Liver (tissue), 9 donors: ENCODE data around the gene RAD50. TPM values are rescaled to one million over a fixed set of nuclear protein-coding genes. Genes with fewer than 3 reads are reported as not detected.

Source experiments
- DNase-seq: peaks from one replicate; pipeline ENCODE4 v3.0.0-alpha.2; 2017; ENCODE audit warnings: low spot score
- H3K27ac ChIP-seq, 2 donors: one replicate each; pipeline ENCODE4 v1.7.0; 2013; ENCODE audit warnings: inconsistent platforms in 2 of 2, low read length in 2 of 2, control low read depth in 1 of 2, low read depth in 1 of 2, mild to moderate bottlenecking in 1 of 2
- H3K27me3 ChIP-seq, 4 donors: one replicate each; pipeline versions ENCODE4 v1.6.1 to v1.7.0; 2013; ENCODE audit warnings: low read length in 3 of 4, inconsistent platforms in 1 of 4, mild to moderate bottlenecking in 1 of 4, moderate library complexity in 1 of 4; ENCODE audit not compliant: control insufficient read depth in 4 of 4, insufficient read depth in 4 of 4
- H3K36me3 ChIP-seq, 4 donors: one replicate each; pipeline versions ENCODE4 v1.6.1 to v1.7.0; 2013; ENCODE audit warnings: low read length in 3 of 4, mild to moderate bottlenecking in 3 of 4, low read depth in 1 of 4, moderate library complexity in 1 of 4; ENCODE audit not compliant: control insufficient read depth in 4 of 4, insufficient read depth in 3 of 4
- H3K4me1 ChIP-seq, 4 donors: one replicate each; pipeline versions ENCODE4 v1.6.1 to v1.7.0; 2013; ENCODE audit warnings: low read length in 3 of 4, mild to moderate bottlenecking in 3 of 4, moderate library complexity in 1 of 4; ENCODE audit not compliant: control insufficient read depth in 4 of 4, insufficient read depth in 4 of 4
- H3K4me3 ChIP-seq, 3 donors: one replicate each; pipeline versions ENCODE4 v1.6.1 to v1.7.0; 2013; ENCODE audit warnings: low read length in 3 of 3, control low read depth in 1 of 3, low read depth in 1 of 3, mild to moderate bottlenecking in 1 of 3
- H3K9ac ChIP-seq, 2 donors: one replicate each; pipeline ENCODE4 v1.7.0; 2013; ENCODE audit warnings: low read length in 2 of 2, mild to moderate bottlenecking in 2 of 2, moderate library complexity in 2 of 2, control low read depth in 1 of 2, low read depth in 1 of 2
- H3K9me3 ChIP-seq, 4 donors: one replicate each; pipeline versions ENCODE4 v1.6.1 to v1.7.0; 2013; ENCODE audit warnings: low read length in 3 of 4; ENCODE audit not compliant: control insufficient read depth in 4 of 4
- CTCF ChIP-seq: fragments of 150-350 bp; IDR thresholded peaks from 2 replicates; pipeline ENCODE4 v1.5.1; 2017; ENCODE audit warnings: improper control_type of control experiment, low read depth, low read length; ENCODE audit not compliant: missing input control
- FOXA2 ChIP-seq: IDR thresholded peaks from 2 replicates; pipeline ENCODE4 v1.6.1; 2016; ENCODE audit warnings: antibody characterized with exemption
- GABPA ChIP-seq, 2 donors: IDR thresholded peaks in 1 of 2; conservative IDR thresholded peaks in 1 of 2; 2 replicates each; pipeline ENCODE4 v1.6.1; 2016; ENCODE audit warnings: antibody characterized with exemption in 2 of 2, mild to moderate bottlenecking in 1 of 2, moderate library complexity in 1 of 2
- HNF4G ChIP-seq: IDR thresholded peaks from 2 replicates; pipeline ENCODE4 v1.6.1; 2016; ENCODE audit warnings: antibody characterized with exemption
- JUND ChIP-seq, 2 donors: IDR thresholded peaks; 2 replicates each; pipeline ENCODE4 v1.6.1; 2016; ENCODE audit warnings: antibody characterized with exemption in 2 of 2
- MAX ChIP-seq: IDR thresholded peaks from 2 replicates; pipeline ENCODE4 v1.6.1; 2016; ENCODE audit warnings: antibody characterized with exemption
- RAD21 ChIP-seq, 2 donors: IDR thresholded peaks; 2 replicates each; pipeline ENCODE4 v1.6.1; 2016; ENCODE audit warnings: antibody characterized with exemption in 2 of 2, mild to moderate bottlenecking in 2 of 2
- TAF1 ChIP-seq: conservative IDR thresholded peaks from 2 replicates; pipeline ENCODE4 v1.6.1; 2016; ENCODE audit warnings: antibody characterized with exemption, mild to moderate bottlenecking
- YY1 ChIP-seq: IDR thresholded peaks from 2 replicates; pipeline ENCODE4 v1.6.1; 2016; ENCODE audit warnings: antibody characterized with exemption, mild to moderate bottlenecking
- ZBTB33 ChIP-seq: IDR thresholded peaks from 2 replicates; pipeline ENCODE4 v1.6.1; 2016; ENCODE audit warnings: antibody characterized with exemption
- WGBS: extraction: QIAGEN DNeasy Blood & Tissue Kit; methylation state at CpG from one replicate; pipeline ENCODE4 v1.1.7; 2013; 5-methylcytosine and 5-hydroxymethylcytosine counted together
- polyA plus RNA-seq, 2 donors: library from polyadenylated mRNA; stranded (reverse) in 1 of 2; unstranded in 1 of 2; fragments of 200-250 nt in 1 of 2; fragments of >200 nt in 1 of 2; fragmentation: Nextera tagmentation in 1 of 2; extraction: Ambion mirVana in 1 of 2; gene quantifications; one replicate each; pipeline versions ENCODE4 v1.2.1 to v1.2.3, GENCODE V29; 2013 to 2015
- total RNA-seq, 2 donors: library from RNA; depleted of rRNA; stranded (reverse); fragments of >200 nt; gene quantifications; one replicate each; pipeline ENCODE4 v1.2.3, GENCODE V29; 2014
- TF ChIP-seq, protein P1 (sequence below): IDR thresholded peaks from 2 replicates; pipeline ENCODE4 v1.6.1; 2016; ENCODE audit warnings: antibody characterized with exemption
- TF ChIP-seq, protein P2 (sequence below): IDR thresholded peaks from 2 replicates; pipeline ENCODE4 v1.6.1; 2016; ENCODE audit warnings: antibody characterized with exemption, mild to moderate bottlenecking
- donor health status: healthy.
- donor health status: healthy.
- donor health status: healthy.
- donor health status: healthy.
- donor health status: healthy.

The RAD50 gene
- total and polyA plus RNA-seq, 4 donors, result 6.1 to 18.7 (median 14.9) TPM

- H3K9ac ChIP-seq, result no peak within 1 kb of the TSS
- H3K9me3 ChIP-seq, result no peaks in the 10 kb centered on the region
- peaks cover 0 to 12% (median 6%) of the 10 kb centered on the region in 4 donors for H3K4me1 ChIP-seq
- H3K27ac ChIP-seq, result no peak within 1 kb of the TSS
- H3K36me3 ChIP-seq, result no peaks in the 10 kb centered on the region
- no peak within 1 kb of the TSS for H3K4me3 ChIP-seq
- no peak for TF ChIP-seq RAD21 (IDR thresholded peaks at IDR 0.05)
- TF ChIP-seq CTCF, result no peak
- TF ChIP-seq, protein P1, sequence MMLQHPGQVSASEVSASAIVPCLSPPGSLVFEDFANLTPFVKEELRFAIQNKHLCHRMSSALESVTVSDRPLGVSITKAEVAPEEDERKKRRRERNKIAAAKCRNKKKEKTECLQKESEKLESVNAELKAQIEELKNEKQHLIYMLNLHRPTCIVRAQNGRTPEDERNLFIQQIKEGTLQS, result no peak
- TF ChIP-seq YY1, result no peak
- TF ChIP-seq FOXA2, result no peak
- no peak for TF ChIP-seq GABPA (IDR thresholded peaks at IDR 0.05 in 1 of 2, conservative IDR thresholded peaks at IDR 0.05 in 1 of 2)
- TF ChIP-seq ZBTB33, result no peak
- no peak for TF ChIP-seq HNF4G
- TF ChIP-seq JUND (IDR thresholded peaks at IDR 0.05), result no peak
- TF ChIP-seq, protein P2, sequence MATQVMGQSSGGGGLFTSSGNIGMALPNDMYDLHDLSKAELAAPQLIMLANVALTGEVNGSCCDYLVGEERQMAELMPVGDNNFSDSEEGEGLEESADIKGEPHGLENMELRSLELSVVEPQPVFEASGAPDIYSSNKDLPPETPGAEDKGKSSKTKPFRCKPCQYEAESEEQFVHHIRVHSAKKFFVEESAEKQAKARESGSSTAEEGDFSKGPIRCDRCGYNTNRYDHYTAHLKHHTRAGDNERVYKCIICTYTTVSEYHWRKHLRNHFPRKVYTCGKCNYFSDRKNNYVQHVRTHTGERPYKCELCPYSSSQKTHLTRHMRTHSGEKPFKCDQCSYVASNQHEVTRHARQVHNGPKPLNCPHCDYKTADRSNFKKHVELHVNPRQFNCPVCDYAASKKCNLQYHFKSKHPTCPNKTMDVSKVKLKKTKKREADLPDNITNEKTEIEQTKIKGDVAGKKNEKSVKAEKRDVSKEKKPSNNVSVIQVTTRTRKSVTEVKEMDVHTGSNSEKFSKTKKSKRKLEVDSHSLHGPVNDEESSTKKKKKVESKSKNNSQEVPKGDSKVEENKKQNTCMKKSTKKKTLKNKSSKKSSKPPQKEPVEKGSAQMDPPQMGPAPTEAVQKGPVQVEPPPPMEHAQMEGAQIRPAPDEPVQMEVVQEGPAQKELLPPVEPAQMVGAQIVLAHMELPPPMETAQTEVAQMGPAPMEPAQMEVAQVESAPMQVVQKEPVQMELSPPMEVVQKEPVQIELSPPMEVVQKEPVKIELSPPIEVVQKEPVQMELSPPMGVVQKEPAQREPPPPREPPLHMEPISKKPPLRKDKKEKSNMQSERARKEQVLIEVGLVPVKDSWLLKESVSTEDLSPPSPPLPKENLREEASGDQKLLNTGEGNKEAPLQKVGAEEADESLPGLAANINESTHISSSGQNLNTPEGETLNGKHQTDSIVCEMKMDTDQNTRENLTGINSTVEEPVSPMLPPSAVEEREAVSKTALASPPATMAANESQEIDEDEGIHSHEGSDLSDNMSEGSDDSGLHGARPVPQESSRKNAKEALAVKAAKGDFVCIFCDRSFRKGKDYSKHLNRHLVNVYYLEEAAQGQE, result no peak
- no peak for TF ChIP-seq MAX
- TF ChIP-seq TAF1, result no peak
- peaks cover 0 to 6% (median 2%) of the 10 kb centered on the region in 4 donors for H3K27me3 ChIP-seq
- 97% methylated on average over 12 of the region's 12 CpGs for WGBS
- DNase-seq, result peak; percentile 30
These were observed 101.1 kb downstream of the RAD50 start, which contains the start of gene IL13 for GRCh38 chr5:132657676-132658380. Gene IL13 (plus strand): TSS chr5:132658173. CDS start chr5:132658187, 14 bp downstream.
